Smooth muscle cell (in vitro differentiated cells): ENCODE measurements around the gene CBFA2T2. TPM values are rescaled to one million over a fixed set of nuclear protein-coding genes. Genes with fewer than 3 reads are reported as not detected.

Experiments
- DNase-seq: peaks from one replicate; lab custom pipeline; 2025; ENCODE audit not compliant: unreplicated experiment; lab: John Stamatoyannopoulos, UW
- H2AFZ ChIP-seq: fragments of 200-600 bp; sonication (generic); 2 replicates; pipeline ENCODE4 v1.6.0; 2016; ENCODE audit warnings: antibody characterized with exemption, low read depth, mild to moderate bottlenecking
- H3F3A ChIP-seq: fragments of 200-600 bp; sonication (generic); 2 replicates; pipeline ENCODE4 v1.6.0; 2017; ENCODE audit warnings: antibody characterized with exemption, low read depth
- H3K27ac ChIP-seq: fragments of 200-600 bp; sonication (generic); 2 replicates; pipeline ENCODE4 v1.5.1; 2016; ENCODE audit warnings: low read depth, mild to moderate bottlenecking
- H3K27me3 ChIP-seq: fragments of 200-600 bp; sonication (generic); 2 replicates; pipeline ENCODE4 v1.6.1; 2016; ENCODE audit warnings: low read depth, mild to moderate bottlenecking
- H3K36me3 ChIP-seq: fragments of 200-600 bp; sonication (generic); 2 replicates; pipeline ENCODE4 v1.5.1; 2016; ENCODE audit warnings: low read depth
- H3K4me1 ChIP-seq: fragments of 200-600 bp; sonication (generic); 2 replicates; pipeline ENCODE4 v1.5.1; 2016; ENCODE audit warnings: low read depth
- H3K4me2 ChIP-seq: fragments of 200-600 bp; sonication (generic); 2 replicates; pipeline ENCODE4 v1.6.0; 2016; ENCODE audit warnings: mild to moderate bottlenecking
- H3K4me3 ChIP-seq: fragments of 200-600 bp; sonication (generic); 2 replicates; pipeline ENCODE4 v1.5.1; 2016; ENCODE audit warnings: mild to moderate bottlenecking
- H3K79me2 ChIP-seq: fragments of 200-600 bp; sonication (generic); 2 replicates; pipeline ENCODE4 v1.6.0; 2016; ENCODE audit warnings: low read depth, mild to moderate bottlenecking
- H3K9ac ChIP-seq: fragments of 200-600 bp; sonication (generic); 2 replicates; pipeline ENCODE4 v1.6.0; 2016; ENCODE audit warnings: low read depth
- H3K9me3 ChIP-seq: fragments of 200-600 bp; sonication (generic); replicated peaks from 2 replicates; pipeline ENCODE4 v1.5.1; 2016; ENCODE audit warnings: low read depth
- H4K20me1 ChIP-seq: fragments of 200-600 bp; sonication (generic); 2 replicates; pipeline ENCODE4 v1.6.0; 2016; ENCODE audit warnings: low read depth
- WGBS: methylation state at CpG from one replicate; pipeline ENCODE4 v1.1.7; 2016; ENCODE audit warnings: low lambda C conversion rate; 5-methylcytosine and 5-hydroxymethylcytosine counted together
- polyA plus RNA-seq: library from polyadenylated mRNA; unstranded; fragments of >200 nt; fragmentation: Nextera tagmentation; extraction: Ambion mirVana; gene quantifications from 2 replicates; pipeline ENCODE4 v1.2.1, GENCODE V29; 2016
- total RNA-seq: library from RNA; depleted of rRNA; stranded (reverse); fragments of >200 nt; gene quantifications from 2 replicates; pipeline ENCODE4 v1.2.3, GENCODE V29; 2014
- TF ChIP-seq, protein P1 (sequence below): fragments of 200-600 bp; sonication (generic); IDR thresholded peaks from 2 replicates; pipeline ENCODE4 v1.5.1; 2017; ENCODE audit warnings: borderline replicate concordance, mild to moderate bottlenecking, antibody characterized with exemption; ENCODE audit not compliant: insufficient read depth, poor library complexity, severe bottlenecking

The CBFA2T2 gene
- total and polyA plus RNA-seq, 2 experiments from 2014 or later: 18.2 to 41.6 TPM

DNA sequence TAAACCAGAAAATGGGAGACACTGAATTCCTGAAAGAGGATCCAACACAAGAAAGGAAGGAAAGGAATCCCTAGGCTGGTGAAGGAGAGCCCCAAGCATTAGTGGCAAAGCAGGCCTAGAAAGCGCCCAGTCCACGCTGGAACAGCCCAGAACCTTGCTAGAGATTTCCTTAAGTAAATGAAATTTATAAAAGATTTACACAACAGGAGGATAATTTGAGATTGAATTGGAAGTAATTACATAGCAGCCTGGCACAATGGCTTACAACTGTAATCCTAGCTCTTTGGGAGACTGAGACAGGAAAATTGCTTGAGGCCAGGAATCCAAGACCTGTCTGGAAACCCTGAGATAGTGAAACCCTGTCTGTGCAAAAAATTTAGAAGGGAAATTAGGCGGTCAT, 145.4 kb downstream of the CBFA2T2 start:
- H3K27ac ChIP-seq: no peak overlapping the region
- no peaks in the 10 kb centered on the region for H3F3A ChIP-seq
- no peaks in the 10 kb centered on the region for H3K9me3 ChIP-seq
- H3K79me2 ChIP-seq: no peaks in the 10 kb centered on the region
- H3K4me1 ChIP-seq: no peaks in the 10 kb centered on the region
- H3K36me3 ChIP-seq: peaks cover 16% of the 10 kb centered on the region
- whole genome bisulfite sequencing: 92% methylated on average over 3 of the region's 3 CpGs
- H3K4me2 ChIP-seq: no peak overlapping the region
- H4K20me1 ChIP-seq: peaks cover 3% of the 10 kb centered on the region
- H2AFZ ChIP-seq: no peak overlapping the region
- no peak overlapping the region for H3K9ac ChIP-seq
- no peaks in the 10 kb centered on the region for H3K27me3 ChIP-seq
- H3K4me3 ChIP-seq: no peak overlapping the region
- DNase-seq: no peak
- TF ChIP-seq, protein P1, sequence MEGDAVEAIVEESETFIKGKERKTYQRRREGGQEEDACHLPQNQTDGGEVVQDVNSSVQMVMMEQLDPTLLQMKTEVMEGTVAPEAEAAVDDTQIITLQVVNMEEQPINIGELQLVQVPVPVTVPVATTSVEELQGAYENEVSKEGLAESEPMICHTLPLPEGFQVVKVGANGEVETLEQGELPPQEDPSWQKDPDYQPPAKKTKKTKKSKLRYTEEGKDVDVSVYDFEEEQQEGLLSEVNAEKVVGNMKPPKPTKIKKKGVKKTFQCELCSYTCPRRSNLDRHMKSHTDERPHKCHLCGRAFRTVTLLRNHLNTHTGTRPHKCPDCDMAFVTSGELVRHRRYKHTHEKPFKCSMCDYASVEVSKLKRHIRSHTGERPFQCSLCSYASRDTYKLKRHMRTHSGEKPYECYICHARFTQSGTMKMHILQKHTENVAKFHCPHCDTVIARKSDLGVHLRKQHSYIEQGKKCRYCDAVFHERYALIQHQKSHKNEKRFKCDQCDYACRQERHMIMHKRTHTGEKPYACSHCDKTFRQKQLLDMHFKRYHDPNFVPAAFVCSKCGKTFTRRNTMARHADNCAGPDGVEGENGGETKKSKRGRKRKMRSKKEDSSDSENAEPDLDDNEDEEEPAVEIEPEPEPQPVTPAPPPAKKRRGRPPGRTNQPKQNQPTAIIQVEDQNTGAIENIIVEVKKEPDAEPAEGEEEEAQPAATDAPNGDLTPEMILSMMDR: no peak

DNA sequence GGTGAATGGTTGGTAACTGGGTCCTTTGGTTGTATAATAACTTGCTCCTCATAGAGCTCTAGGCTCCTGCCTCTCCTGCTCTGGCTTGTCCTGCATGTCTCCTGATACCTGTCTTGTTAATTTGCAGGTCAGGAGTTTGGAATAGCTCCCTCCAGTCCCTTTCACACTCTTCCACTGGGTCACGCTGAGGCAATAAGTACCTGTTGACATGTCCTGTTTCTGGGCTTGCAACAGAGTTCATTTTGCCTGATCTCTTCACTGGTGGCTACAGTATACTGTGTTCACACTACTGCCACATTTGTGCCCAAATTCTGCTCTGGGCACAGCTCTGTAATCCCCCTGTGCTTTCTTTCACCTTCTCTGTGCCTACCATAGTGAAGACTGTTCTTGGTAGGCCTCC, 146.9 kb downstream of the CBFA2T2 start:
- H3K27me3 ChIP-seq: no peaks in the 10 kb centered on the region
- 97% methylated on average over 1 of the region's 1 CpG for WGBS
- TF ChIP-seq, protein P1: no peak
- H2AFZ ChIP-seq: no peak overlapping the region
- H3K4me1 ChIP-seq: no peaks in the 10 kb centered on the region
- H3K9ac ChIP-seq: no peak overlapping the region
- H3K79me2 ChIP-seq: no peaks in the 10 kb centered on the region
- no peak overlapping the region for H3K4me3 ChIP-seq
- H3K4me2 ChIP-seq: no peak overlapping the region
- H3F3A ChIP-seq: no peaks in the 10 kb centered on the region
- H4K20me1 ChIP-seq: no peaks in the 10 kb centered on the region
- DNase-seq: no peak
- H3K27ac ChIP-seq: no peak overlapping the region
- no peaks in the 10 kb centered on the region for H3K9me3 ChIP-seq
- H3K36me3 ChIP-seq: peaks cover 12% of the 10 kb centered on the region

DNA sequence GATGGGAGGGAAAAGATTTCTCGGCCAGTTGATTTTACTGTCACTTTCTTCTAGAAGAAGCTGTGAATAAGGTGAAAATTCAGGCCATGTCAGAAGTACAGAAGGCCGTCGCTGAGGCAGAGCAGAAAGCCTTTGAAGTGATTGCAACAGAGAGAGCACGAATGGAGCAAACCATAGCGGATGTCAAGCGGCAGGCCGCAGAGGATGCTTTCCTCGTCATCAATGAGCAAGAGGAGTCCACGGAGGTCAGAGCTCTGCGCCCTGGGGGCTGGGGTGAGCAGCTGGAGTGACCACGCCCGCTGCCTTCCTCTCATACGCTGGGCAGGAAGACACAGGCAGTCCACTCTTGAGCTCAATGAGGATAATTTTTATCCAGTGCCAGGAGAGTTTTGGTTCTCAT, 150.4 kb downstream of the CBFA2T2 start:
- peaks cover 14% of the 10 kb centered on the region for H3K36me3 ChIP-seq
- no peaks in the 10 kb centered on the region for H3K27me3 ChIP-seq
- no peaks in the 10 kb centered on the region for H3K9me3 ChIP-seq
- no peaks in the 10 kb centered on the region for H3K79me2 ChIP-seq
- no peak overlapping the region for H3K4me3 ChIP-seq
- H3K9ac ChIP-seq: no peak overlapping the region
- H3F3A ChIP-seq: no peaks in the 10 kb centered on the region
- H3K4me2 ChIP-seq: no peak overlapping the region
- TF ChIP-seq, protein P1: no peak
- no peaks in the 10 kb centered on the region for H4K20me1 ChIP-seq
- H3K4me1 ChIP-seq: no peaks in the 10 kb centered on the region
- 92% methylated on average over 13 of the region's 13 CpGs for WGBS
- no peak overlapping the region for H2AFZ ChIP-seq
- DNase-seq: no peak
- no peak overlapping the region for H3K27ac ChIP-seq

DNA sequence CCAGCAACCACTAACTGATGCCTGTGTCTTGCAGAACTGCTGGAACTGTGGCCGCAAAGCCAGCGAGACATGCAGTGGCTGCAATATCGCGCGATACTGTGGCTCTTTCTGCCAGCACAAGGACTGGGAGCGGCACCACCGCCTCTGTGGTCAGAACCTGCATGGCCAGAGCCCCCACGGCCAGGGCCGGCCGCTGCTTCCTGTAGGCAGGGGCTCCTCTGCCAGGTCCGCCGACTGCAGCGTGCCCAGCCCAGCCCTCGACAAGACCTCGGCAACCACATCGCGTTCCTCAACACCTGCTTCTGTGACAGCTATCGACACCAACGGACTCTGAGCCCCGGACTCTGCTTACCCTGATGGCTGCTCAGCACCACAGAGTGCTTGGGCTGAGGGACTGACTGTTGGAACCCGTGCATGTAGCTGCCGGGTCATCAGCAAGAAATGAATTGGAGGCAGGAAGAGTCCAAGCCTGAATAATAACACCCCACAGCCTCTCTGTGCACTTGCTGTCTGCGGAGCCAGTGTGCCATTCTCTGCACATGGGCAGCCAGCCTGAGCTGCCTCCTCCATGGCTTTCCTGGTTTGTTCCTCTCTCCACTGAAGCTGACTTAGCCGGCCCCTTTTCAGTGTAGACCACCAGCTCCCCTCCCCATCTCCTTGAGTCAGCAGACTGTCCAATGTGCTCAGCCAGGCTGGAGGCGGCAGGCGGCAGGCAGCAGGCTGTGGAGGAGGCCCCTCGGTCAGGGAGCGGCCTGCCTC, 154.6 kb downstream of the CBFA2T2 start:
- H3K27ac ChIP-seq: no peak overlapping the region
- H3K4me3 ChIP-seq: no peak overlapping the region
- H3K36me3 ChIP-seq: peaks cover 9% of the 10 kb centered on the region
- no peaks in the 10 kb centered on the region for H3K4me1 ChIP-seq
- DNase-seq: no peak
- 98% methylated on average over 28 of the region's 28 CpGs for WGBS
- peaks cover 20% of the 10 kb centered on the region for H4K20me1 ChIP-seq
- no peak overlapping the region for H3K4me2 ChIP-seq
- H3K9me3 ChIP-seq: no peaks in the 10 kb centered on the region
- no peak overlapping the region for H2AFZ ChIP-seq
- H3K27me3 ChIP-seq: no peaks in the 10 kb centered on the region
- peaks cover 4% of the 10 kb centered on the region for H3F3A ChIP-seq
- H3K9ac ChIP-seq: no peak overlapping the region
- H3K79me2 ChIP-seq: no peaks in the 10 kb centered on the region
- TF ChIP-seq, protein P1: no peak
